Central memory CD8-positive, alpha-beta T cell (primary cell): ENCODE results near the gene AGBL4.

Experiments
- ATAC-seq: fragments of 150-1000 bp; cut with Tn5 transposase; replicated peaks from 2 replicates; pipeline ENCODE4 v1.10.0; 2022; ENCODE audit warnings: mild to moderate bottlenecking, moderate FRiP score, moderate number of reproducible peaks; ENCODE audit not compliant: poor library complexity, severe bottlenecking; ENCODE audit errors: extremely low read depth
- DNase-seq, 2 donors: peaks; one replicate each; pipeline ENCODE4 v3.0.0; 2021; ENCODE audit warnings: low spot score in 2 of 2
- H3K27ac Mint-ChIP-seq: one replicate; pipeline ENCODE4 v1.8.0; 2022; ENCODE audit warnings: low read depth, mild to moderate bottlenecking, moderate library complexity, mixed read lengths
- H3K27me3 Mint-ChIP-seq: one replicate; pipeline ENCODE4 v1.8.0; 2022; ENCODE audit warnings: mixed read lengths
- H3K36me3 Mint-ChIP-seq: one replicate; pipeline ENCODE4 v1.8.0; 2022; ENCODE audit warnings: mild to moderate bottlenecking, moderate library complexity, mixed read lengths; ENCODE audit not compliant: insufficient read depth
- H3K4me1 Mint-ChIP-seq: one replicate; pipeline ENCODE4 v1.8.0; 2022; ENCODE audit warnings: mixed read lengths
- H3K4me3 Mint-ChIP-seq: one replicate; pipeline ENCODE4 v1.8.0; 2022; ENCODE audit warnings: mild to moderate bottlenecking, moderate library complexity, mixed read lengths
- H3K9me3 Mint-ChIP-seq: one replicate; pipeline ENCODE4 v1.8.0; 2022; ENCODE audit warnings: mixed read lengths

The AGBL4 gene

DNA sequence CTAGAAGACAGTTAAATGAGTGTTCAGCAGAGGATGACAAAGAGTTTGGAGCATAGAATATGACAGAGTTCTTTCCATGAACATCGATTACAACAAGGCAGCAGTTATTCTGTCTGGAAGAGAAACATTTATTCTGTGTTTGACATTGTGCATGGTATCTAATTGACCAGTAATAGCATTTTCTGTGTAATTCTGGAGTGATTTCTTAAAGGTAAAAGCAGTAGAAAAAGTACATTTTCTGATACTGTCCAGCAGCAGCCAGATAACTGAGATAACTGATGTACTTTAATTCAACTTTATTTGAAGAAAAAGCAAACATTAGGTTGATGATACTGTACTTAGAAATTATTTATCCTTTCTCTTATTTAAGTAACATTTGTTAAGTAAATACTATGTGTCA is 497.1 kb downstream of the AGBL4 start:
- Mint-ChIP-seq H3K27me3 (no peaks in the 10 kb centered on the region), H3K4me3 (no peak overlapping the region), H3K9me3 (no peaks in the 10 kb centered on the region), H3K27ac (no peak overlapping the region), H3K4me1 (no peaks in the 10 kb centered on the region), H3K36me3 (peaks cover 2% of the 10 kb centered on the region)
- DNase-seq: no peak
- ATAC-seq: no peak

DNA sequence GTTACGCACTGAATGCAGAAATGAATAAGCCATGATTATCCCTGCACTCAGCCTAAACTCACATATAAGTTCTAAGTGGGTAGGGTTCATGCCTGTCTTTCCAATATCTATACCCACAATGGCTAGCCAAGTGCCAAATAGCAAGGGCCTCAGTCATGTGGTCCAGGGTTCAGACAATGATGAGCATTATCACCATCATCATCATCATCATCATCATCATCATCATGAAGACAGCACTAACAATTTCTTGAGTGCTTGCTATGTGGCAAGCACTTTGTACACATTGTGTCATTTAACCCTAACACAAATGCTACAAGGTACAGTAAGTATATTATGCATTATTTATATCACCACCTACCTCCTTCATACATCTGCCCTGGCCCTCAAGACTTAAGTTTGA is 500.0 kb downstream of the AGBL4 start:
- Mint-ChIP-seq H3K4me3 (no peak overlapping the region), H3K27ac (no peak overlapping the region), H3K27me3 (no peaks in the 10 kb centered on the region), H3K36me3 (peaks cover 2% of the 10 kb centered on the region), H3K4me1 (no peaks in the 10 kb centered on the region), H3K9me3 (no peaks in the 10 kb centered on the region)
- DNase-seq (no peak), ATAC-seq (no peak)

DNA sequence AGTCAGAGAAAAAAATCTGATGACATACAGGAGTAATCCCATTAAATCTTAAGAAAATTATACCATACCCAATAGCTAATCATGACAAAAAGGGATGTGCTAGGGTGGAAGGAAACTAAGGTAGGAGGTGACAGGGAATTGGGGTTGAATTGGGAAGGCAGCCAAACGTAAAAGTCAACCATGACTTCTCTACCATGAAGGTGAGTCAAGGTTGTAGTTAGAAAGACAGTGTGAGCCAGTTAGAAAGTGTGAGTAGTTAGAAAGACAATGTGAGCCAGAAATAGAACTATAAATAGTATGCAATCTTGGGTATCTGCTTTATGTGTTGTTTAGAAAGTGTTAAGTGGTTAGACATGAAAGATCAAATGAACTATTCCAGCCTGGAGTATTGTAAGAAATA is 556.8 kb downstream of the AGBL4 start:
- Mint-ChIP-seq H3K36me3 (no peaks in the 10 kb centered on the region), H3K27ac (no peak overlapping the region), H3K4me1 (no peaks in the 10 kb centered on the region), H3K4me3 (no peak overlapping the region), H3K9me3 (no peaks in the 10 kb centered on the region), H3K27me3 (no peaks in the 10 kb centered on the region)
- ATAC-seq: no peak
- no peak for DNase-seq

DNA sequence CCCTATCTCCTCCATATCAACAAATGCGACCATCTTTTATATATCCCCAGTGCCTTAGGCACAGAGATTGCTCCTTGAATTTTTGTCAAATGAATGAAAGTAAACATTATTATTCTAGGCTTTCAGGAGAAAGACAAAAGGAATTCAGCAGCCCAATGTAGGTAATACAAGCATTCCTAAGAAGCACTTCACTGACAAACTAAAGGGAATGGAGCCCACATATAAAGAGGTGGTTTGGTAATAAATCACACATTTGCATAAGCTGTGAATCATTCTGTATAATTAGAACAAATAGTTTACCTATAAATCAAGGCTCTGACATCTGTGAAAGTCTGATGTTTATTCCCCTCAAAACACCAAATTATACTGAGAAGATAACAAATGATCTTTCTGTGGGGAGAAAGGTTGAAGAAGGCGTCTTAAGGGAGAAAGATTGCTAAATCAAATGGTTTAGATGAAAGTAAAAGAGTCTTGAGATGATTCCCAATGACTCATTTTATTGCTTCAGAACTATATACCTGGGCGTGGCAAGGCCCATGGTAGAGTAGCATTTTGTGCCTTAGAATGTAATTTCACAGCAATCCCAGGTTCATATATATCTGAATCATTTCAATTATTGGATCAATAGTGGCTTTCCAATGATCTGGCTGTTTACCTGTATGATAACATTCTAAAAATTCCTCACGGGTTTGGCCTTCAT is 558.1 kb downstream of the AGBL4 start:
- no peaks in the 10 kb centered on the region for H3K4me1 Mint-ChIP-seq
- no peak overlapping the region for H3K27ac Mint-ChIP-seq
- DNase-seq (no peak), ATAC-seq (no peak)
- no peak overlapping the region for H3K4me3 Mint-ChIP-seq
- no peaks in the 10 kb centered on the region for H3K27me3 Mint-ChIP-seq
- H3K9me3 Mint-ChIP-seq: no peaks in the 10 kb centered on the region
- H3K36me3 Mint-ChIP-seq: no peaks in the 10 kb centered on the region

DNA sequence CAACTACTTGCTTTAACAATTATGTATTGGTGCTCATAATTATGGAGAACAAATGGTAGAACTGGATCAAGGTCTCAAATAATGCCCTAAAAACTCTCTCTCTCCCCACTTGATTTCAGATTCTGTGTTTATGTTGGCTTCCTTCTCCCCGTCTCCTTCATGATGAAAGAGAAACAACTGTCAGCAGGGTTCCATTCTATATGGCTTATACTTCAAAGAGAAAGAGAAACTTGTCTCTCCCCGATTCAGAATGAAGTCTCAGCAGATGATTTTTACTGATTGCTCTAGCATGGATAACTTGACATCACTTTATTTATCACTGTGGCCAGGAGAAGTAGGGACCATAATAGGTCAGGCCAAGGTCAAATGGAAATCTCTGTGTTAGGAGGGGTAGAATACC is 575.6 kb downstream of the AGBL4 start:
- no peaks in the 10 kb centered on the region for H3K27me3 Mint-ChIP-seq
- peaks cover 6% of the 10 kb centered on the region for H3K9me3 Mint-ChIP-seq
- no peak overlapping the region for H3K4me3 Mint-ChIP-seq
- no peaks in the 10 kb centered on the region for H3K36me3 Mint-ChIP-seq
- H3K4me1 Mint-ChIP-seq: no peaks in the 10 kb centered on the region
- no peak for DNase-seq
- no peak overlapping the region for H3K27ac Mint-ChIP-seq
- no peak for ATAC-seq

DNA sequence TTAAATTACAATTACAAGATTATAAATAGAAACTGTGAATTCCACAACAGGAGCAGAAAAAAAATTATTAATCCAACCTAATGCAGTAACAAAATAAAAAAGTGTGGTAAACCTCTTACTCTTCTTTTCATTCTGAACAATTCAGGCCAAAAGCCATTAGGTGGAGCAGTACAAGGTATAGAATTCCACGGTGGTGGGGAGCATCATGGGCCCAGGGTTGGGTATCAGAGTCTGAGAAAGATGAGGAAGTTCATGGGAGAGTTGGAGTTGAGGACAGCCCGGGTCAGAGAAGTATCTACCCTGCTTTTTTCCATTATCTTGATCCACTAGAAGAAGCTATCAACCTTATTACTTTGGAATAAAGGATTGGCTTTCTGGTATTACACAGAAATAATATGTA is 586.9 kb downstream of the AGBL4 start:
- Mint-ChIP-seq H3K4me1 (no peaks in the 10 kb centered on the region), H3K27me3 (no peaks in the 10 kb centered on the region), H3K27ac (no peak overlapping the region), H3K36me3 (no peaks in the 10 kb centered on the region), H3K4me3 (no peak overlapping the region), H3K9me3 (peaks cover 8% of the 10 kb centered on the region)
- no peak for ATAC-seq
- no peak for DNase-seq

DNA sequence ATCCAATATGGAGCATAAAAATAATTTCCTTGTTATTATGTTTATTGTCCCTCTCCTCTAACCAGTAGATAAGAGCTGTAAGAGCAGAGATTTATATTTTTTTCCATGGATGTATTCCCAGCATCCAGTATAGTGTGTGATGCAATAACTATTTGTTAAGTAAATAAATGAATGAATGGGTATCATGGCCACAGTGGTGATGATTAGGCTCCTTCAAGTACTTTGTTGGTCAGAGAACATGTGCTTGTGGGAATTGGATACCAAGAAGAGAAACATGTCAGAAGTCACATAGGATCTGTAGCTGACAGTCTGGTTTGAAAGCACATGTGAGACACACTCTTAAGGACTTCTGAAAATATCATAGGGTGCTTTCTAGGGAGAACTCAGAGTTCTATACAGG is 588.5 kb downstream of the AGBL4 start:
- no peak for DNase-seq
- H3K4me1 Mint-ChIP-seq: no peaks in the 10 kb centered on the region
- no peaks in the 10 kb centered on the region for H3K9me3 Mint-ChIP-seq
- H3K27ac Mint-ChIP-seq: no peak overlapping the region
- ATAC-seq: no peak
- H3K4me3 Mint-ChIP-seq: no peak overlapping the region
- H3K27me3 Mint-ChIP-seq: no peaks in the 10 kb centered on the region
- no peaks in the 10 kb centered on the region for H3K36me3 Mint-ChIP-seq

DNA sequence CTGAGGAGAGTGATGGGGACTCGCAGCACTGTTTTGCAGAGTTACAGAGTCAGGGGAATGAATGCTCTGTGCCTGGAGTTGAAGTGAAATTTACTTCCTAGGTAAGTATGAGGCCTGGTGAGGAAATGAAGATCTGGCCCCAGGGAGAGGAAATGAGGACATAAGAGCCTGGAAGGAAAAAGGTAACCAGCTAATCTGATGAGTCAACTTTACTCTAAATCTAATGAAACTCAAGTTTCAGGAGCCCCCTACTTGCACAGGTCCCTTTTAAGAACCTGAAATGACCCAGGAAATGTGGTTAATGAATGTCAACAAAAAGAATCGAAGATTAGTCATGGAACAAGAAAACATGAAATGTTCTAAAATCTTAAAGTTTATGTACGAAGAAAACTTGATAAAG is 599.0 kb downstream of the AGBL4 start:
- no peak for DNase-seq
- H3K36me3 Mint-ChIP-seq: no peaks in the 10 kb centered on the region
- no peak overlapping the region for H3K27ac Mint-ChIP-seq
- H3K4me3 Mint-ChIP-seq: no peak overlapping the region
- H3K4me1 Mint-ChIP-seq: peaks cover 11% of the 10 kb centered on the region
- H3K9me3 Mint-ChIP-seq: peaks cover 16% of the 10 kb centered on the region
- H3K27me3 Mint-ChIP-seq: no peaks in the 10 kb centered on the region
- no peak for ATAC-seq

DNA sequence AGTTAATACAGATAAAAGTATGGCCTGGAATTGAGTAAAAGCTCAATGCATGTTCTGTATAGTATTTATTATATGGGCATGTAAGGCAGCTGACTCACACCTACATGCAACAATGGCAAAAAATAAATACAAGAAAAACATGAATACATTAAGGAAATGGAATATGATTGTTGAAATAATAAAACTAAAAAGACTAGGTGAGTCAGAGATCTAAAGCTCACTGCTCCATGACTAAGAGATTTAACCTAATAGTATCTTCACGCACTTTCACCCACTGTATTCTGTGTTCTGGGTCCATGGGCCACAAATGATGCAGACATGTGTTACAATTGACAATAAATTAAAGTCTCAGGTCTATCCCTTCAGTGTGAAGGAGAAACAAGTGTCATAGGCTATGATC is 607.0 kb downstream of the AGBL4 start:
- no peak overlapping the region for H3K4me3 Mint-ChIP-seq
- no peaks in the 10 kb centered on the region for H3K9me3 Mint-ChIP-seq
- ATAC-seq (no peak), DNase-seq (no peak)
- no peaks in the 10 kb centered on the region for H3K27me3 Mint-ChIP-seq
- no peak overlapping the region for H3K27ac Mint-ChIP-seq
- no peaks in the 10 kb centered on the region for H3K36me3 Mint-ChIP-seq
- H3K4me1 Mint-ChIP-seq: no peaks in the 10 kb centered on the region

DNA sequence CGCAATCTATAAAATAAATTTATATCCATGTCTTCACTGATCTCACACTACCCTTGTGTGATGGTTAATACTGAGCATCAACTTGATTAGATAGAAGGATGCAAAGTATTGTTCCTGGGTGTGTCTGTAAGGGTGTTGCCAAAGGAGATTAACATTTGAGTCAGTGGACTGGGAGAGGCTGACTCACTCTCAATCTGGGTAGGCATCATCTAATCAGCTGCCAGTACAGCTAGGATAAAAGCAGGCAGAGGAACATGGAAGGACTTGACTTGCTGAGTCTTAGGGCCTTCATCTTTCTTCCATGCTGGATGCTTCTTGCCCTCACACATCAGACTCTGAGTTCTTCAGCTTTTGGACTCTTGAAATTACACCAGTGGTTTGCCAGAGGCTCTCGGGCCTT is 615.4 kb downstream of the AGBL4 start:
- Mint-ChIP-seq H3K4me1 (no peaks in the 10 kb centered on the region), H3K36me3 (no peaks in the 10 kb centered on the region), H3K27ac (no peak overlapping the region), H3K4me3 (no peak overlapping the region), H3K27me3 (peaks cover 13% of the 10 kb centered on the region), H3K9me3 (no peaks in the 10 kb centered on the region)
- DNase-seq (no peak), ATAC-seq (no peak)

DNA sequence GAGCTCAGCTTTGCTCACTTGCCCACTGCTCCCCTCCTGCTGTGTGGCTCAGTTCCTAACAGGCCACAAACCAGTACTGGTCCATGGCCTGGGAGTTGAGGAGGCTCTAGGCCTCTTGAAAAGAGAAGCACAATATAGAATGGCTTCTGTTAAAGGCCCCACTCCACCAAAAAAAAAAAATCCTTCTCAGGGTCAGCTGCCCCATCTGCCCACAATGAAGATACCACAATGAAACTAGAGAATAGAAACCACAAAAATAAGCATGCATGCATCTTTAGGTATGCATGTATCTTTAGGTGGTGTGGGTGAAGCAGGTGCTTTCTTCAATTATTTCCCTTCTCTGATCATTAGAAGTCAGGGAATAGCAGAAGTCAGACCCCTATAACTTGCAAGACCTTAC is 626.7 kb downstream of the AGBL4 start:
- H3K27me3 Mint-ChIP-seq: no peaks in the 10 kb centered on the region
- H3K4me3 Mint-ChIP-seq: no peak overlapping the region
- no peak overlapping the region for H3K27ac Mint-ChIP-seq
- DNase-seq: no peak
- no peaks in the 10 kb centered on the region for H3K36me3 Mint-ChIP-seq
- peaks cover 5% of the 10 kb centered on the region for H3K9me3 Mint-ChIP-seq
- no peak for ATAC-seq
- no peaks in the 10 kb centered on the region for H3K4me1 Mint-ChIP-seq

DNA sequence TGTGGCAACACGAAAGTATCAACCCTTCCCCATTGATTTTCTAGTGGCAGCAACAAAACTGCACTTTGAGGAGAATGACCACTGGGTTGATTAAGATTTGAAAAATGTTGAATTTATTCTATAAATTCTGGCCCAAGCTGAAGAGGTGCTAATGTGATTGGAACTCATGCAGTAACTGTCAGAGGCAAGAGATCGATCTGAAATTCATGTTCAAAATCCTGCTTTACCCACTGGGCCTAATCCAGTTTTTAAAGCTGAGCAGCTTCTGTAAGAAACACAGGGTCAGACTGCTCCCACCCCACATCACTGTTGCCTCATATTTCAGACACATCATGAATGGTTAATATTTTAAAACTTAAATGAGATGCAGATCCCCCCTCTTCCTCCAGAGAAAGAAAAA is 629.6 kb downstream of the AGBL4 start:
- Mint-ChIP-seq H3K36me3 (no peaks in the 10 kb centered on the region), H3K4me1 (no peaks in the 10 kb centered on the region), H3K27me3 (no peaks in the 10 kb centered on the region), H3K9me3 (peaks cover 8% of the 10 kb centered on the region), H3K27ac (no peak overlapping the region), H3K4me3 (no peak overlapping the region)
- DNase-seq (no peak), ATAC-seq (no peak)

DNA sequence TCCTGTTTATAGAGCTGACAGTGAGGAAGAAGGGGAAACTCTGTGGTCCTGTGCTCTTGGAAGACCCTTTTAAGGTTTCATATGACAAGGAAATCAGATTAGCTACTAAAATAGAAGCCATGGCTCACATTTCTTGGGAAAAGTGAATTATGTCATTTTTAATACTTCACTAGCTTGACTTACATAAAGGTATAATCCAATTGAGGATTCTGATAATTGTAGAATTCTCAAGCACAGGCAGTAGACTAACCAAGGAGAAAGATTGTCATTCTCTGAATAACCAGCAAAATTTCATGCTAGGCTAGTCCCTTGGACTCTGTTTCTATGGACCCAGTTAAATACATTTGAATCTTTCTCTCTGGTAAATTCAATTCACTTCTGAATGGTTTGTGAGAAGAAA is 634.1 kb downstream of the AGBL4 start:
- no peak for ATAC-seq
- H3K27ac Mint-ChIP-seq: no peak overlapping the region
- H3K4me1 Mint-ChIP-seq: no peaks in the 10 kb centered on the region
- H3K4me3 Mint-ChIP-seq: no peak overlapping the region
- H3K27me3 Mint-ChIP-seq: no peaks in the 10 kb centered on the region
- DNase-seq: no peak
- H3K9me3 Mint-ChIP-seq: peaks cover 8% of the 10 kb centered on the region
- no peaks in the 10 kb centered on the region for H3K36me3 Mint-ChIP-seq

DNA sequence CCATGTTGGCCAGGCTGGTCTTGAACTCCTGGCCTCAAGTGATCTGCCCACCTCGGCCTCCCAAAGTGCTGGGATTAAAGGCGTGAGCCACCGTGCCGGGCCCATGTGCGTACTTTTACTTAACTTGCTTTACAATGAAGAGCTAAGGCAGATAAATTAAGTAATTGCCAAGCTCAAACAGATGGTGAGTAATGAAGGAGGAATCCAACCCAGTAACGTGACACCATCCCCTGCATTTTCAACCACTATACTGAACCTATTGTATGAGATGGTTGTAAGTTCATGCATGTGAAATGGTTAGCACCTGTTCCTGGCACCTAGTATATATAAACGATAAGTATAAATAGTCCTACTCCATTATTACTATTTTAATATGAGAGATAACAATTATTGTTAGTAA is 659.1 kb downstream of the AGBL4 start:
- DNase-seq (no peak), ATAC-seq (no peak)
- Mint-ChIP-seq H3K27ac (no peak overlapping the region), H3K27me3 (no peaks in the 10 kb centered on the region), H3K4me3 (no peak overlapping the region), H3K9me3 (no peaks in the 10 kb centered on the region), H3K36me3 (no peaks in the 10 kb centered on the region), H3K4me1 (no peaks in the 10 kb centered on the region)
